Fibroblast of mammary gland (primary cell): ENCODE data around the gene ERP29.
"Not testable (repeated sequence)": the region's sequence is repeated elsewhere in the genome, so short reads cannot be mapped to it uniquely, and the experiment has no call there.

Source experiments
- DNase-seq: peaks from one replicate; pipeline ENCODE4 v3.0.0-alpha.2; 2010; ENCODE audit warnings: low read depth
- H3K4me3 ChIP-seq: 2 replicates; pipeline ENCODE4 v1.5.1; 2011; ENCODE audit warnings: low read depth, mild to moderate bottlenecking, low read length, moderate library complexity; ENCODE audit not compliant: control insufficient read depth
- TF ChIP-seq, protein P1 (sequence below): conservative IDR thresholded peaks from 2 replicates; pipeline ENCODE4 v1.5.1; 2011; ENCODE audit warnings: low read depth, low read length, inconsistent platforms; ENCODE audit not compliant: control insufficient read depth, insufficient read depth

Gene ERP29

DNA sequence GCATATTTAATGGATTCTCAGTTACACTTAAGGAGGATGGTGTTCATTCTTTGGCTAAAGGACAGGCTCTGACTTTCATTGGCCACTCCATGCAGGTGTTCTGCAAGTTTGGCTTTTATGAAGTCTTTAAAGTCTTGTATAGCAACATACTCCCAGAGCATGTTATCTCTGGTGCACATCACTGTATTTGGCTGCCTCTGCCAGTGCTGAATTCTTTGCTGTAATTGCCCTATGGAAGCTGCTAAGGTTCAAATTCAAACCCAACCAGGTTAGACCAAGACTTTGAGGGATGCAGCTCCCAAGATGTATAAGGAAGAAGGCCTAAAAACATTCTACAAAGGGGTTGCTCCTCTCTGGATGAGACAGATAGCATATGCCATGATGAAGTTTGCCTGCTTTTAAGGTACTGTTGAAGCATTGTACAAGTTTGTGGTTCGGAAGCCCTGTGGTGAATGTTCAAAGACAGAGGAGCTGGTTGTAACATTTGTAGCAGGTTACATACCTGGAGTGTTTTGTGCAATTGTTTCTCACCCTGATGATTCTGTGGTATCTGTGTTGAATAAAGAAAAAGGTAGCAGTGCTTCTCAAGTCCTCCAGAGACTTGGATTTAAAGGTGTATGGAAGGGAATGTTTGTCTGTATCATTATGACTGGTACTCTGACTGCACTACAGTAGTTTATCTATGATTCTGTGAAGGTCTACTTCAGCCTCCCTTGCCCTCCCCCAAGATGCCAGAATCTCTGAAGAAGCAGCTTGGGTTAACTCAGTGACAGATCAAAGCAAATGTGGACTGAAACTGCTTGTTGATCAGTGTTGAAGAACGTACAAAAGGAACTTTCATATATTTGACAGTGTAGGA is 19.7 kb upstream of the ERP29 start:
- no peak for DNase-seq
- TF ChIP-seq, protein P1, sequence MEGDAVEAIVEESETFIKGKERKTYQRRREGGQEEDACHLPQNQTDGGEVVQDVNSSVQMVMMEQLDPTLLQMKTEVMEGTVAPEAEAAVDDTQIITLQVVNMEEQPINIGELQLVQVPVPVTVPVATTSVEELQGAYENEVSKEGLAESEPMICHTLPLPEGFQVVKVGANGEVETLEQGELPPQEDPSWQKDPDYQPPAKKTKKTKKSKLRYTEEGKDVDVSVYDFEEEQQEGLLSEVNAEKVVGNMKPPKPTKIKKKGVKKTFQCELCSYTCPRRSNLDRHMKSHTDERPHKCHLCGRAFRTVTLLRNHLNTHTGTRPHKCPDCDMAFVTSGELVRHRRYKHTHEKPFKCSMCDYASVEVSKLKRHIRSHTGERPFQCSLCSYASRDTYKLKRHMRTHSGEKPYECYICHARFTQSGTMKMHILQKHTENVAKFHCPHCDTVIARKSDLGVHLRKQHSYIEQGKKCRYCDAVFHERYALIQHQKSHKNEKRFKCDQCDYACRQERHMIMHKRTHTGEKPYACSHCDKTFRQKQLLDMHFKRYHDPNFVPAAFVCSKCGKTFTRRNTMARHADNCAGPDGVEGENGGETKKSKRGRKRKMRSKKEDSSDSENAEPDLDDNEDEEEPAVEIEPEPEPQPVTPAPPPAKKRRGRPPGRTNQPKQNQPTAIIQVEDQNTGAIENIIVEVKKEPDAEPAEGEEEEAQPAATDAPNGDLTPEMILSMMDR, result no peak
- H3K4me3 ChIP-seq, result no peak overlapping the region

DNA sequence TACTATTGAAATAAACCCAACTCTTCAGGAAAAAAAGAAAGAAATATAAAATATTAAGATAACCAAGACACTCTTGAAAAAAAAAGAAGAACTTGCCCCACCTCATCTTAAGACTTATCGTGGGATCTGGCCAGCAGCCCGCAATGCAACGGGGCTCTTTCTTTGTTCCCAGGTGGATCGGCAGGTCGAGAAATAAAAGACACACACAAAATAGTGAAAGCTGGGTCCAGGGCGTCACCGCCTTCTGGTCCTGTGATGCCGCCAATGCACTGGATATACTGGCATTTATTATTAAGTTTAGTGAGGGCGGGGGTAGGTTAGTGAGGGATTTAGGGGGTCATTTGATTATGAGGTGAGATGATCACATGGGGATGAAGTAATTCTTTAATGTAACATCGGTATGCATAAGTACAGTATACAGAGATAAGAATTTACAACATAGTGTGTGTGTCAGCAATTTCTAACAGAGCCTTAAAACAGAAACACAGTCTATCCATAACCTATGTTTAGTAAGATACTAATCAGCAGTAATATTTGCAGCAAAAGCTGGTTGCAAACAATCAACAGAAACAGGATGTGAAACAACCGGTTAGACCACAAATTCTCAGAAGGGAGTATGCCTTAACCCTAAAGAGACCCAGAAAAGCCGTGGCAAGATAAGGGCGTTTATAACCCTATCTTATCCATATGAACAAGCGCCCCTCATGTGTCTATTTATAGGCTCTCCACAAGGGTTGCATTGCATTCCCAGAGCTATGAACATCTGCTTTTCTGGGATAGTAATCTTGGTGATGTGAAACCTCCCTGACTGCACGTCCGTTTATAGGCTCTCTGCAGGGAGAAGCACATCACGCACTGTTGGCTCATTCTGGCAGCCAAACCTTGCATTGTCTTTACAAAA is 18.8 kb upstream of the ERP29 start:
- not testable (repeated sequence) for H3K4me3 ChIP-seq, DNase-seq

DNA sequence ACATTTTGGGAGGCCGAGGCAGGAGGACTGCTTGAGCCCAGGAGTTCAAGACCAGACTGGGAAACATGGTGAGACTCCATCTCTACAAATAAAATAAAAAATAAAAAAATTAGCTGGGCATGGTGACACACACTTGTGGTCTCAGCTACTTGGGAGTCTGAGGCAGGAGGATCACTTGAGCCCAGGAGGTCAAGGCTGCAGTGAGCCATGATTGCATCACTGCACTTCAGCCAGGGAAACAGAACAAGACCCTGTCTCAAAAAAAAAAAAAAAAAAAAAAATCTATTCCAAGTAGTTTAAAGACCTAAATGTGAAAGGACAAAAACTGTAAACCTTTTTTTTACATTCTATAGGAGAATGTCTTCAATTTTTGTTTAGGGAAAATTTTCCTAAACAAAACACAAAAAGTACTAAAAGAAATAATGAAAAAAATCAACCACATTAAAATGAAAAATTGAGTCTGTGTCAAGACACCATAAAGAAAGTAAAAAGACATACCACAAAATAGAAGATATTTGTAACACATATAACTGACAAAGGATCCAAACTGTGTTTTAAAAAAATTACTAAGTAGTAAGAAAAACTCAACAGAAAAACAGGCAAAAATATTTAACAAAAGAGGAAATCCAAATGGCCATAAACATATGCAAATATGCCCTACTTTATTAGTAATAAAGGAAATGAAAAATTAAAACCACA is 17.3 kb upstream of the ERP29 start:
- no peak for DNase-seq
- no peak overlapping the region for H3K4me3 ChIP-seq
- TF ChIP-seq, protein P1, result no peak

DNA sequence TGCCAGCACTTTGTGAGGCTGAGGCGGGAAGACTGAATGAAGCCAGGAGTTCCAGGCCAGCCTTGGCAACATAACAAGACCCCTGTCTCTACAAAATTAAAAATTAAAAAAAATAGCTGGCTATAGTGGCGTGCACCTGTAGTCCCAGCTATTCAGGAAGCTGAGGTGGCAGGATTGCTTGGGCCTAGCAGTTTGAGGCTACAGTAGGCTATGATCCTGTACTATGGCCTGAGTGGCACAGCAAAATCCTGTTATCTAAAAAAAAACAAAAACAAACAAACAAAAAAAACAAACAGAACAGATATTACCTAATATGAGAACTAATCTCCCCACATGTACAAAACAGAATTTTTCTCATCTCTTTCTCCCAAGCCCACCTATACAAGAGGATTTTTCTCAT is 15.9 kb upstream of the ERP29 start:
- no peak overlapping the region for H3K4me3 ChIP-seq
- TF ChIP-seq, protein P1, result no peak
- no peak for DNase-seq

DNA sequence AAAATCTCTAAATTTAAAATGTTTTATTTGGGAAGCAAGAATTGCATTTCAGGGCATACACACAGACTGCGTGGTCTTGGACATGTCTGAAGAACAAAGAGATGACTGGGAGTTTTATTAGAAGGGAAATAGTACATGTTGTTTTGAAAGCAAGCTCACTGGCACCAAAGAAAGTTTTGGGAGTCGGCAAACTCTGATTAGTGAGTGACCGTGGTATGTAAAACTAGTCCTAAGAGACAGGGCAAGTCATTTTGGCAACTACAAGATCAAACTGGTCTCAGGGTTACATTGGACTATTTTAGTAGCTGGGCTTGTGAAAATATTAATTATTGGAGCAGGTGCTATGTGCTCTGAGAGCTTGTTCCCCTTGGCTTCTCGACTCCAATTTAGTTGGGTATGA is 15.2 kb upstream of the ERP29 start:
- TF ChIP-seq, protein P1, result no peak
- no peak for DNase-seq
- no peak overlapping the region for H3K4me3 ChIP-seq

DNA sequence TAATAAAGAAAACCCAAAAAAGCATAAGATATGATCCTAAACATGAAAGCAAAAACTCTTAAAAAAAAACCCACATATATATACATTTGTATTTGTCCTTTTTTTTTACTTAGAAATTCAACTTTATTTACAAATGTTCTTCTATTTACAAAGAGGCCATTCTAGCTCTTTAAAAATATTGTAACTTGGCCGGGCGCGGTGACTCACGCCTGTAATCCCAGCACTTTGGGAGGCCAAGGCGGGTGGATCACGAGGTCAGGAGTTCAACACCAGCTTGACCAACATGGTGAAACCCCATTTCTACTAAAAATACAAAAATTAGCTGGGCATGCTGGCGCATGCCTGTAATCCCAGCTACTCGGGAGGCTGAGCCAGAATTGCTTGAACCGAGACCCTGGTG is 14.1 kb upstream of the ERP29 start:
- H3K4me3 ChIP-seq, DNase-seq: not testable (repeated sequence)

DNA sequence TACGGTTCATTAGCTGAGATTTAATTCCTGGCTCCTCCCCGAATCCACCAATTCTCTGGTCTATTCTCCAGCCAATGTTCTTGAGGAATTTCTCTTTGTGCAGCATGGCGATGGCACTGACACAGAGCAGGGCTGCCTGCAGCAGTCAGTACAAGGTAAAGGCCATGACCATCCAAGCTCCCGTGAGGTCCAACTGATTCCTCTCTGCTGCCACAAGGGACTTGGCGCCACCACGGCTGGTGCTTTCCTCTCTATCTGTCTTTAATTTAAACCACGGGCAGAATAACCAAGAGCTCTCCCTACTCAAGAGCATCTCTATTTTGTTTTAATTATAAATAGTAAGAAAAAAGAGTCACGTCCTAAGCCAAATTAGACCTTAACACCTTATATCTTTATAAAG is 12.4 kb upstream of the ERP29 start:
- TF ChIP-seq, protein P1, result no peak
- DNase-seq, result no peak
- H3K4me3 ChIP-seq, result no peak overlapping the region
